ENCODE results near the gene DIP2C. TPM values are rescaled to one million over a fixed set of nuclear protein-coding genes. Genes with fewer than 3 reads are reported as not detected.

The DIP2C gene
- total RNA-seq, 2 donors from 2014 or later: 21.1 to 23.8 TPM

DNA sequence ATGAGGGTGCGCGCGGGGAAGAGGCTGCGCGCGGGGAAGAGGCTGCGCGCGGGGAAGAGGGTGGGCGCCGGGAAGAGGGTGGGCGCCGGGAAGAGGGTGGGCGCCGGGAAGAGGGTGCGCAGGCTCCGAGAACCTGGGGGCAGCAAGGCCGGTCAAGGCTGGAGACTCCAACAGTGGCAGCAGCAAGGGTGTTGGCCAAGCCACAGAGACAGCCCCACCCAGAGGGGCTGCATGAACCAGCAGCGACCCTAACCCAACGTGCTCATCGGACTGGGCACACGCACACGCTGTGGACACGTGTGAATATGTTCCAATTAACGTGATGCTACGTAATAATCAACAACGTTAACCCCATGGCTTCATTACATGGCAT lies 48.8 kb downstream of the DIP2C start:
- no peak for DNase-seq (ENCODE audit: low spot score)
- Histone ChIP-seq H3K9me3 (peaks cover 0 to 14% of the 10 kb centered on the region in 2 donors), H3K4me1 (peaks cover 0 to 20% of the 10 kb centered on the region in 2 donors), H3K4me3 (no peak overlapping the region), H3K27ac (no peak overlapping the region), H3K27me3 (no peaks in the 10 kb centered on the region), H3K36me3 (no peaks in the 10 kb centered on the region)
- TF ChIP-seq, protein P1, sequence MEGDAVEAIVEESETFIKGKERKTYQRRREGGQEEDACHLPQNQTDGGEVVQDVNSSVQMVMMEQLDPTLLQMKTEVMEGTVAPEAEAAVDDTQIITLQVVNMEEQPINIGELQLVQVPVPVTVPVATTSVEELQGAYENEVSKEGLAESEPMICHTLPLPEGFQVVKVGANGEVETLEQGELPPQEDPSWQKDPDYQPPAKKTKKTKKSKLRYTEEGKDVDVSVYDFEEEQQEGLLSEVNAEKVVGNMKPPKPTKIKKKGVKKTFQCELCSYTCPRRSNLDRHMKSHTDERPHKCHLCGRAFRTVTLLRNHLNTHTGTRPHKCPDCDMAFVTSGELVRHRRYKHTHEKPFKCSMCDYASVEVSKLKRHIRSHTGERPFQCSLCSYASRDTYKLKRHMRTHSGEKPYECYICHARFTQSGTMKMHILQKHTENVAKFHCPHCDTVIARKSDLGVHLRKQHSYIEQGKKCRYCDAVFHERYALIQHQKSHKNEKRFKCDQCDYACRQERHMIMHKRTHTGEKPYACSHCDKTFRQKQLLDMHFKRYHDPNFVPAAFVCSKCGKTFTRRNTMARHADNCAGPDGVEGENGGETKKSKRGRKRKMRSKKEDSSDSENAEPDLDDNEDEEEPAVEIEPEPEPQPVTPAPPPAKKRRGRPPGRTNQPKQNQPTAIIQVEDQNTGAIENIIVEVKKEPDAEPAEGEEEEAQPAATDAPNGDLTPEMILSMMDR (IDR thresholded peaks at IDR 0.05): no peak

DNA sequence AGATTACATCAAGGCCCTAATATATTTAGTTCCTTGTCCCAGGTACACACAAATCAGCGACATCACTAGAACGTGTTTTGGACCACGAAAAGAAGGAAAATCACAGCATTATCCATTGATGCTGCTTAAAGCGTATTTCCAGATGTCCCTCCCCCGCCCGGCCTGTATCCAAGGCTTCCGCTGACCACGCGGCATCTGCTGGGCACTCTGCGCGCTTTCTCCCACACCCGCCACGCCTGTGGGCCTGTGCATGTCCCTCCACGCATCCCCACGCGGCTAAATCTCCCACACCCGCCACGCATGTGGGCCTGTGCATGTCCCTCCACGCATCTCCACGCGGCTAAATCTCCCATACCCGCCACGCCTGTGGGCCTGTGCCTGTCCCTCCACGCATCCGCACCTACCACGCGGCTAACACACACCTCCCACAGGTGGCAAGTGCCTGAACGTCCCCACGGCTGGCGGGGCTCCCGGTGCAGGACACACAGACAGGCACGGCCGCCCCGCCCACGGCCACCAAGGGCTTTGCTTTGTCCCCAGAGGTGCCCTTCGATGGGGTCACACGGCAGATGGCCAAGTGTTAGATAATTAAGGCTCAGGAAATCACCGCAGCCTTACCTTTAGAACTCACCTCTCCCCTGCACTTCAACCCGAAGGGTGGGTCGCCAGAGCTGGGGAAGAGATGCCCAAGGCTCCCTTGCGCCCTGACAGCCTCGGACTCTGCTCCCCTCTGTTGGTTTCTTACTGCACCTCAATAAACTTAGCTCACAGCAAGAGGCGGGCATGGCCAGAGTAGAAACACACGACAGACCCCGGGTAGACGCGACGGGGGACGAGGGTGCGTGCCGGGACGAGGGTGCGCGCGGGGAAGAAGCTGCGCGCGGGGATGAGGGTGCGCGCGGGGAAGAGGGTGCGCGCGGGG lies 49.5 kb downstream of the DIP2C start:
- peaks cover 0 to 23% of the 10 kb centered on the region in 2 donors for H3K4me1 ChIP-seq
- no peak overlapping the region for H3K27ac ChIP-seq
- no peak for DNase-seq (ENCODE audit: low spot score)
- no peaks in the 10 kb centered on the region for H3K27me3 ChIP-seq
- no peak overlapping the region for H3K4me3 ChIP-seq
- peaks cover 0 to 8% of the 10 kb centered on the region in 2 donors for H3K9me3 ChIP-seq
- H3K36me3 ChIP-seq: no peaks in the 10 kb centered on the region
- TF ChIP-seq, protein P1 (IDR thresholded peaks at IDR 0.05): no peak

DNA sequence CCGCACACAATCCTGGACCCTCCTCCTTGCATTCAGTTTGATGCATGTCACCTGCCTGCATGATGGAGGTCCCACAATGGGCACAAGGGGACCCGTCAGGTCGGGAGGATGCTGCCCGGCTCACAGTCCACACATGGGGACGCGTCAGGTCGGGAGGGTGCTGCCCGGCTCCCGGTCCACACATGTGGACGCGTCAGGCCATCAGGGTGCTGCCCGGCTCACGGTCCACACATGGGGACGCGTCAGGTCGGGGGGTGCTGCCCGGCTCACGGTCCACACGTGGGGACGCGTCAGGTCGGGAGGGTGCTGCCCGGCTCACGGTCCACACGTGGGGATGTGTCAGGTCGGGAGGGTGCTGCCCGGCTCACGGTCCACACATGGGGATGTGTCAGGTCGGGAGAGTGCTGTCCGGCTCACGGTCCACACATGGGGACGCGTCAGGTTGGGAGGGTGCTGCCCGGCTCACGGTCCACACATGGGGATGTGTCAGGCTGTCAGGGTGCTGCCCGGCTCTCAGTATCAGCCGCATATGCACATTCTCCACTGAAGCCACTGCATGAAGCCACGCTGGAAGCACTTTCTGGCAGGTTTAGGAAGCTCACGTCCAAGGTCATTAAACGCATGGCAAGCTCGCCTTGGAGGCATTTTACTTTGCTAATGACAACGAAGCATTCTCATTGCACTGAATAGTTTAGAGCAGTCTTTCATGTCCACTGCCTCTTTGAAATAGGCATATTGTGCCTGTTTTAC lies 50.3 kb downstream of the DIP2C start:
- no peak overlapping the region for H3K4me3 ChIP-seq
- no peak overlapping the region for H3K27ac ChIP-seq
- H3K9me3 ChIP-seq: no peaks in the 10 kb centered on the region
- H3K4me1 ChIP-seq: peaks cover 0 to 25% of the 10 kb centered on the region in 2 donors
- no peaks in the 10 kb centered on the region for H3K36me3 ChIP-seq
- no peaks in the 10 kb centered on the region for H3K27me3 ChIP-seq
- no peak for DNase-seq (ENCODE audit: low spot score)
- TF ChIP-seq, protein P1 (IDR thresholded peaks at IDR 0.05): no peak

DNA sequence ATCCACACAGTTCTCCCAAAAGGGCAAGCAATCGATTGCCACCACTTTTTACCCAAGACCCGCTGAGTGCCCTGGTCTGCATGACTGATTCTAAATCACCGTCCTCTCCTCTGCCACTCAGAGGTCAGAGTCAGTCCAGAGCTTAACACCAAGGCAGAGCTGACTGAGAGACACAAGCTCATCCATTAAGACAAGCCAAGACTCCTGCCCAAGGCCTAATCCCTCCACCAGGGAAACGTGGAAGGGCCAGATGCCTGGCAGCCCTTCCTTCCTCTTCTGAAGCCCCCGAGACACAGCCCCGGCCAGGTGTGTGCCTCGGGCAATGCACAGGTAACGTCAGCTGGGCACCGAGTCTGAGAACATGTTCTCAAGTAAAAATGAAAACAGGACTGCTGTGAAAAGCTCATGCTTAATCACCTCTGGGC lies 51.7 kb downstream of the DIP2C start:
- Histone ChIP-seq H3K4me3 (no peak overlapping the region), H3K27ac (no peak overlapping the region), H3K27me3 (no peaks in the 10 kb centered on the region), H3K4me1 (peaks cover 3 to 36% of the 10 kb centered on the region in 2 donors), H3K9me3 (no peaks in the 10 kb centered on the region), H3K36me3 (no peaks in the 10 kb centered on the region)
- DNase-seq (ENCODE audit: low spot score): no peak
- TF ChIP-seq, protein P1 (IDR thresholded peaks at IDR 0.05): no peak

DNA sequence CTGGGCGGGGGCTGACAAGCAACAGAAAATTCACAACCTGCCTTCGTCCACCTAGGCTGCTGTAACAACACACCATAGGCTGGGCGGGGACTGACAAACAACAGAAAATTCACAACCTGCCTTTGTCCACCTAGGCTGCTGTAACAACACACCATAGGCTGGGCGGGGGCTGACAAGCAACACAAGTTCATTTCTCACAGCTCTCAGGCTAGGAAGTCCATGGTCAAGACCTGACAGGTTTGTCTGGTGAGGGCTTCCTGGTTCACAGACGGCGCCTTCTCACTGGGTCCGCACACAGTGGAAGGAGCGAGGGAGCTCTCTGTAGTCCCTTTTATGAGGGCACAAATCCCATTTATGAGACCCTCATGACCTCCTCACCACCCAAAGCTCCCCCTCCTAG lies 52.2 kb downstream of the DIP2C start:
- Histone ChIP-seq H3K9me3 (no peaks in the 10 kb centered on the region), H3K4me3 (no peak overlapping the region), H3K27ac (peak overlapping the region in 1 of 2 donors; percentile 4), H3K36me3 (no peaks in the 10 kb centered on the region), H3K4me1 (peaks cover 3 to 31% of the 10 kb centered on the region in 2 donors), H3K27me3 (no peaks in the 10 kb centered on the region)
- TF ChIP-seq, protein P1 (IDR thresholded peaks at IDR 0.05): no peak
- DNase-seq (ENCODE audit: low spot score): no peak
